Right atrium auricular region (tissue), 2 donors: ENCODE results near the gene MBLAC1. TPM values are rescaled to one million over a fixed set of nuclear protein-coding genes. Genes with fewer than 3 reads are reported as not detected.
"Not testable (repeated sequence)": the region's sequence is repeated elsewhere in the genome, so short reads cannot be mapped to it uniquely, and the experiment has no call there.

ENCODE experiments used
- DNase-seq: peaks from one replicate; pipeline ENCODE4 v3.0.0-alpha.2; 2019; ENCODE audit warnings: low spot score
- H3K27ac ChIP-seq, 2 donors: fragments of 200-600 bp; sonication (generic); 1 replicate in 1 of 2; 2 replicates in 1 of 2; pipeline ENCODE4 v1.5.1; 2016 to 2019
- H3K27me3 ChIP-seq, 2 donors: fragments of 200-600 bp; sonication (generic); one replicate each; pipeline versions ENCODE4 v1.5.1 to v1.6.0; 2017 to 2019
- H3K36me3 ChIP-seq: fragments of 200-600 bp; sonication (generic); one replicate; pipeline ENCODE4 v1.5.1; 2016
- H3K4me1 ChIP-seq, 2 donors: fragments of 200-600 bp; sonication (generic); one replicate each; pipeline versions ENCODE4 v1.5.1 to v1.6.0; 2017 to 2019
- H3K4me3 ChIP-seq, 2 donors: fragments of 200-600 bp; sonication (generic); 1 replicate in 1 of 2; 2 replicates in 1 of 2; pipeline ENCODE4 v1.5.1; 2017 to 2019; ENCODE audit warnings: mild to moderate bottlenecking in 1 of 2, moderate library complexity in 1 of 2
- H3K9me3 ChIP-seq, 2 donors: fragments of 200-600 bp; sonication (generic); one replicate each; pipeline ENCODE4 v1.5.1; 2019
- total RNA-seq, 2 donors: library from RNA; depleted of rRNA; stranded (reverse); fragments of >200 nt; gene quantifications; one replicate each; pipeline ENCODE4 v1.1.0, GENCODE V29; 2016
- TF ChIP-seq, protein P1 (sequence below), 2 donors: fragments of 200-600 bp; sonication (generic); IDR thresholded peaks; one replicate each; pipeline ENCODE4 v1.5.1; 2019; ENCODE audit warnings: antibody characterized with exemption in 2 of 2

The MBLAC1 gene
- total RNA-seq, 2 donors from 2014 or later, result 3.3 to 6.1 TPM

DNA sequence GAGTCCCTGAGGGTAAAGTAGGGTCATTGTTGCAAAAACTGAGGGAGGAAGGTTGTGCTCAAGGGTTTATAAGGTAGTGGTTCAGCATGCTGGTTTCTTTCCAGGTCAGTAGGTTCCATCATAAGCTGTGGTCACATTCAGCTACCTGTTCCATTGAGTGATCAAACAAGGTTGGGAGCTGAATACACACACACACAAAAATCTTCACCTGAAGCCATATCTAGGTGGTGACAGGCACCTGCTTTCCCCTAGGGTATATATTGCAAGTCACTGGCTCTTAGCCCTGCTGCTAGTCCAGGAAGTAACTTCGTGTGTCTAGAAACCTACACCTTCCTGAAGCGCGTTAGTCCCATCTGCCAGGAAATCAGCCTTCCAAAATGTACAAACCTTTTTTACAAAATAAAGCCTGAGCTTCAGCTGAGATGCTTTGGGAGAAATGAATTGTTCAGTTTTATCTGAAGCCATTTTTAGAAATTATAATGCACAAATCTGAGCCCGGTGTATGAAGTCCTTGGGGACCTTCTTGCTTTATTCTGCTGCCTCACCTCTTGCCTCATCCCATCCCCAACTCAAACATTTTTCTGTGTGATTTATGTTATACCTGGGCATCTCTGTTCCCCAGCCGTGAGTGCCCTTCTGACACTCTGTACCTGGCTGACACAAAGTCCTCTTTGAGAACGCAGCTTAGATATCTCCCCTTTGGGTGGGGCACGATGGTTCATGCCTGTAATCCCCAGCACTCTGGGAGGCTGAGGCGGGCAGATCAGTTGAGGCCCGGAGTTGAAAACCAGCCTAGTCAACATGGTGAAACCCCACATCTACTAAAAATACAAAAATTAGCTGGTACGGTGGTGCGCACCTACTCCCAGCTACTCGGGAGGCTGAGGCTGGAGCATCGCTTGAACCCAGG, 11.3 kb downstream of the MBLAC1 start:
- Histone ChIP-seq H3K27me3 (no peaks in the 10 kb centered on the region), H3K27ac (no peak overlapping the region), H3K9me3 (no peaks in the 10 kb centered on the region), H3K4me3 (no peak overlapping the region), H3K4me1 (no peaks in the 10 kb centered on the region), H3K36me3 (no peaks in the 10 kb centered on the region)
- DNase-seq, result no peak
- TF ChIP-seq, protein P1, sequence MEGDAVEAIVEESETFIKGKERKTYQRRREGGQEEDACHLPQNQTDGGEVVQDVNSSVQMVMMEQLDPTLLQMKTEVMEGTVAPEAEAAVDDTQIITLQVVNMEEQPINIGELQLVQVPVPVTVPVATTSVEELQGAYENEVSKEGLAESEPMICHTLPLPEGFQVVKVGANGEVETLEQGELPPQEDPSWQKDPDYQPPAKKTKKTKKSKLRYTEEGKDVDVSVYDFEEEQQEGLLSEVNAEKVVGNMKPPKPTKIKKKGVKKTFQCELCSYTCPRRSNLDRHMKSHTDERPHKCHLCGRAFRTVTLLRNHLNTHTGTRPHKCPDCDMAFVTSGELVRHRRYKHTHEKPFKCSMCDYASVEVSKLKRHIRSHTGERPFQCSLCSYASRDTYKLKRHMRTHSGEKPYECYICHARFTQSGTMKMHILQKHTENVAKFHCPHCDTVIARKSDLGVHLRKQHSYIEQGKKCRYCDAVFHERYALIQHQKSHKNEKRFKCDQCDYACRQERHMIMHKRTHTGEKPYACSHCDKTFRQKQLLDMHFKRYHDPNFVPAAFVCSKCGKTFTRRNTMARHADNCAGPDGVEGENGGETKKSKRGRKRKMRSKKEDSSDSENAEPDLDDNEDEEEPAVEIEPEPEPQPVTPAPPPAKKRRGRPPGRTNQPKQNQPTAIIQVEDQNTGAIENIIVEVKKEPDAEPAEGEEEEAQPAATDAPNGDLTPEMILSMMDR (IDR thresholded peaks at IDR 0.05), result no peak

DNA sequence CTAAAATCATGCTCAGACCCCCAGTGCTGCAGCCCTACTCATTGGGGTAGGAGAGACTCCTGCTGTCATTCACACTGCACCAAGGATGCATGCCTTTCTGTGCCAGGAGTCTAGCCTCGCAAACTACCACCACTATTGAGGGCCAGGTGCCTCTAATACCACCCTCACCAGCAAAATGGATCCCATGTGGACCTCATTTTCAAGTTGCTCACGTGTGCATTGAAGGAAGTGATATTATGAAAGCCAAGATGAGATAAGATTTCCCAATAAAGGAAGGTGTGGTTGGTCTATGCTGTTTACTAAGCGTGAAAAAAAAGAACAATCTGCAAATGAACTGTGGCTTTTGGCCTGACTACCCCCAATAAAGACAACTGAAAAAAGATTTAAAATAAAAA, 14.8 kb downstream of the MBLAC1 start:
- TF ChIP-seq, protein P1 (IDR thresholded peaks at IDR 0.05), result no peak
- Histone ChIP-seq H3K27ac (no peak overlapping the region), H3K4me1 (no peaks in the 10 kb centered on the region), H3K27me3 (no peaks in the 10 kb centered on the region), H3K36me3 (no peaks in the 10 kb centered on the region), H3K9me3 (no peaks in the 10 kb centered on the region), H3K4me3 (no peak overlapping the region)
- DNase-seq, result no peak

DNA sequence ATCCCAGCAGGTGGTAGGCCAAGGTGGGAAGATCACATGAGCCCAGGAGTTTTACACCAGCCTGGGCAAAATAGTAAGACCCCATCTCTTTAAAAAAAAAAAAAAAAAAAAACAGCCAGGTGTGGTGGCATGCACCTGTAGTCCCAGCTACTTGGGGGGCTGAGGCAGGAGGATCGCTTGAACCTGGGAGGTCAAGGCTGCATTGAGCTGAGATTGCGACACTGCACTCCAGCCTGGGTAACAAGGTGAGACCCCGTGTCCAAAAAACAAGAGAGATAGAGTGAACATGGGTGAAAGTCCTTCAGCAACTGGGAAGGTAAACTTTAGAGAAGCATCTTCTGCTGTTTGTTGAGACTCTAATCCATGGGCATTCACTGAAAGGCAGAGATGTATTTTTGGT, 15.7 kb downstream of the MBLAC1 start:
- H3K4me3 ChIP-seq, result no peak overlapping the region
- H3K36me3 ChIP-seq, result no peaks in the 10 kb centered on the region
- no peaks in the 10 kb centered on the region for H3K4me1 ChIP-seq
- no peaks in the 10 kb centered on the region for H3K27me3 ChIP-seq
- no peaks in the 10 kb centered on the region for H3K9me3 ChIP-seq
- TF ChIP-seq, protein P1 (IDR thresholded peaks at IDR 0.05), result no peak
- H3K27ac ChIP-seq, result no peak overlapping the region
- DNase-seq, result no peak

DNA sequence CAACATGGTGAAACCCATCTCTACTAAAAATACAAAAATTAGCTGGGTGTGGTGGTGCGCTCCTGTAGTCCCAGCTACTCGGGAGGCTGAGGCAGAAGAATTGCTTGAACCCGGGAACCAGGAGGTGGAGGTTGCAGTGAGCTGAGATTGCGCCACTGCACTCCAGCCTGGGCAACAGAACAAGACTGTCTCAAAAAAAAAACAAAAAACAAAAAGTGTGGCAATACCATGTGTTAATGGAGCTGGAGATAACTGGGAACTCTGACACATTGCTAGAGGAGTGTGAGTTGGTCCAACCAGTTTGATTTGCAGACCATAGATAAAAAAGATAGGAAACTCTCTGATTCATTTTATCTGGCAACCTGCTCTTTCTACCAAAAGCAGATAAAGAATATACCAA, 19.6 kb downstream of the MBLAC1 start:
- H3K36me3 ChIP-seq, H3K27ac ChIP-seq, H3K9me3 ChIP-seq, H3K27me3 ChIP-seq, DNase-seq, H3K4me3 ChIP-seq: not testable (repeated sequence)
- peaks cover 0 to 16% of the 10 kb centered on the region in 2 donors for H3K4me1 ChIP-seq

DNA sequence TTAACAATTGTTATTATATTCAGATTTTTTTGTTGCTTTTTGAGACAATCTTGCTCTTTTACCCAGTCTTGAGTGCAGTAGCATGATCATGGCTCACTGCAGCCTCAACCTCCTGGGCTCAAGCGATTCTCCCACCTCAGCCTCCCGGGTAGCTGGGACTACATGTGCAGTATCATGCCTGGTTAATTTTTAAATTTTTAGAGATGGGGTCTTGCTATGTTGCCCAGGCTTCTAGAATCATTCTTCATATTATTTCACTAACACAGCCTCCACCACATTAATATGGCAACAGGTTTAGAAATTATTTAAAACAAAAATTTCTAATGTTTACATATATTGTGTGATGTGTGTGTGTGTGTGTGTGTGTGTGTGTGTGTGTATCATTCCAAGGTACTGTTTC, 20.5 kb downstream of the MBLAC1 start:
- Histone ChIP-seq H3K4me3 (no peak overlapping the region), H3K27me3 (no peaks in the 10 kb centered on the region), H3K36me3 (no peaks in the 10 kb centered on the region), H3K27ac (no peak overlapping the region), H3K9me3 (no peaks in the 10 kb centered on the region), H3K4me1 (peaks cover 0 to 16% of the 10 kb centered on the region in 2 donors)
- DNase-seq, result no peak
- TF ChIP-seq, protein P1 (IDR thresholded peaks at IDR 0.05), result no peak

DNA sequence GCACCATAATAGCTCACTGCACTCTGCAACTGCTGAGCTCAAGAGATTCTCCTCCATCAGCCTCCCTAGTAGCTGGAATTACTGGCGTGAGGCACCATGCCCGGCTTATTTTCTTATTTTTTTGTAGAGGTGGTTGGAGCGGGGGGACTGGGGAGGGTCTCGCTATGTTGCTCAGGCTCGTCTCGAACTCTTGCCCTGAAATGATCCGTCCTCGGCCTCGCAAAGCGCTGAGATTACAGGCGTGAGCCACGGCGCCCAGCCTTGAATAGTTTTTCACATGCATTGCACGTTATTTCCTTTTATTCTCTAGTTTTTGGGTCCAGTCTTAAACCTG, 21.4 kb downstream of the MBLAC1 start:
- Histone ChIP-seq H3K27ac (peak overlapping the region; percentile 74 to 81), H3K4me1 (peaks cover 0 to 16% of the 10 kb centered on the region in 2 donors), H3K9me3 (no peaks in the 10 kb centered on the region), H3K36me3 (no peaks in the 10 kb centered on the region), H3K27me3 (no peaks in the 10 kb centered on the region), H3K4me3 (peak overlapping the region; percentile 59 to 93)
- TF ChIP-seq, protein P1 (IDR thresholded peaks at IDR 0.05), result no peak
- DNase-seq, result no peak
